Kidney (tissue), 14 donors: ENCODE measurements around the gene TGFBR3. TPM values are rescaled to one million over a fixed set of nuclear protein-coding genes. Genes with fewer than 3 reads are reported as not detected.

ENCODE experiments used
- DNase-seq, 5 donors: peaks; one replicate each; pipeline ENCODE4 v3.0.0-alpha.2; 2013 to 2020
- FAIRE-seq: peaks from 2 replicates; lab custom pipeline; 2012; peaks lifted over from hg19 to GRCh38; lab: Jason Lieb, UNC
- H3K27ac ChIP-seq, 2 donors: one replicate each; pipeline ENCODE4 v1.7.0; 2013; ENCODE audit warnings: low read depth in 2 of 2, low read length in 2 of 2, inconsistent platforms in 1 of 2
- H3K27me3 ChIP-seq: one replicate; pipeline ENCODE4 v1.7.1; 2013; ENCODE audit warnings: low read length, inconsistent platforms; ENCODE audit not compliant: control insufficient read depth, insufficient read depth
- H3K36me3 ChIP-seq, 3 donors: one replicate each; pipeline versions ENCODE4 v1.7.0 to v1.7.1; 2013; ENCODE audit warnings: low read length in 3 of 3, control low read depth in 1 of 3, inconsistent platforms in 1 of 3; ENCODE audit not compliant: insufficient read depth in 3 of 3, control insufficient read depth in 2 of 3
- H3K4me1 ChIP-seq, 3 donors: one replicate each; pipeline versions ENCODE4 v1.7.0 to v1.7.1; 2013; ENCODE audit warnings: low read length in 3 of 3, inconsistent platforms in 1 of 3, low read depth in 1 of 3; ENCODE audit not compliant: control insufficient read depth in 2 of 3, insufficient read depth in 2 of 3
- H3K4me3 ChIP-seq, 3 donors: one replicate each; pipeline versions ENCODE4 v1.7.0 to v1.8.1; 2013; ENCODE audit warnings: low read length in 3 of 3, control low read depth in 1 of 3, inconsistent platforms in 1 of 3
- H3K9ac ChIP-seq, 3 donors: one replicate each; pipeline versions ENCODE4 v1.7.0 to v1.7.1; 2013; ENCODE audit warnings: low read length in 3 of 3, control low read depth in 1 of 3, inconsistent platforms in 1 of 3
- H3K9me3 ChIP-seq, 3 donors: one replicate each; pipeline versions ENCODE4 v1.7.0 to v1.7.1; 2013; ENCODE audit warnings: low read length in 3 of 3, control low read depth in 1 of 3, inconsistent platforms in 1 of 3; ENCODE audit not compliant: control insufficient read depth in 2 of 3, insufficient read depth in 1 of 3
- intact Hi-C: fragments of 100-400 bp; cut with DNase I; formaldehyde crosslinking; loops from one replicate; pipeline ENCODE4 v1.11.1; 2022
- polyA plus RNA-seq: library from polyadenylated mRNA; stranded (reverse); fragments of 350-450 nt; fragmentation: Illumina TruSeq; extraction: RNeasy Lipid Tissue Mini Kit (QIAGEN cat#74804); gene quantifications from one replicate; pipeline ENCODE4 v1.2.3, GENCODE V29; 2014; ENCODE audit warnings: low read depth, low replicate concordance; ENCODE audit not compliant: insufficient read depth
- total RNA-seq: library from RNA; stranded (reverse); fragmentation: NEBNext Ultra II Directional; extraction: Animal tissue kit (Norgen Biotek cat#: 25700); gene quantifications from one replicate; pipeline ENCODE4 v1.2.1, GENCODE V29; 2021
- TF ChIP-seq, protein P1 (sequence below): IDR thresholded peaks from 3 replicates; pipeline ENCODE4 v1.5.1; 2012; ENCODE audit warnings: mild to moderate bottlenecking, moderate library complexity, borderline replicate concordance; ENCODE audit not compliant: insufficient read depth; ENCODE audit errors: extremely low read depth
- donor health status: control.
- donor health status: control.
- donor health status: control.
- donor health status: control.
- donor health status: control.
- donor health status: DM: yes; HTN: yes; CAD: no.
- donor health status: Normal renal cell carcinoma (clear cell type).

The TGFBR3 gene
- total and polyA plus RNA-seq, 2 donors from 2014 or later, result 15.8 to 57.9 TPM

- intact Hi-C loops, result no loop called here
- TF ChIP-seq, protein P1, sequence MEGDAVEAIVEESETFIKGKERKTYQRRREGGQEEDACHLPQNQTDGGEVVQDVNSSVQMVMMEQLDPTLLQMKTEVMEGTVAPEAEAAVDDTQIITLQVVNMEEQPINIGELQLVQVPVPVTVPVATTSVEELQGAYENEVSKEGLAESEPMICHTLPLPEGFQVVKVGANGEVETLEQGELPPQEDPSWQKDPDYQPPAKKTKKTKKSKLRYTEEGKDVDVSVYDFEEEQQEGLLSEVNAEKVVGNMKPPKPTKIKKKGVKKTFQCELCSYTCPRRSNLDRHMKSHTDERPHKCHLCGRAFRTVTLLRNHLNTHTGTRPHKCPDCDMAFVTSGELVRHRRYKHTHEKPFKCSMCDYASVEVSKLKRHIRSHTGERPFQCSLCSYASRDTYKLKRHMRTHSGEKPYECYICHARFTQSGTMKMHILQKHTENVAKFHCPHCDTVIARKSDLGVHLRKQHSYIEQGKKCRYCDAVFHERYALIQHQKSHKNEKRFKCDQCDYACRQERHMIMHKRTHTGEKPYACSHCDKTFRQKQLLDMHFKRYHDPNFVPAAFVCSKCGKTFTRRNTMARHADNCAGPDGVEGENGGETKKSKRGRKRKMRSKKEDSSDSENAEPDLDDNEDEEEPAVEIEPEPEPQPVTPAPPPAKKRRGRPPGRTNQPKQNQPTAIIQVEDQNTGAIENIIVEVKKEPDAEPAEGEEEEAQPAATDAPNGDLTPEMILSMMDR, result no peak
- Histone ChIP-seq H3K27ac (no peak overlapping the region), H3K9ac (no peak overlapping the region), H3K4me3 (no peak overlapping the region), H3K27me3 (no peaks in the 10 kb centered on the region), H3K36me3 (no peaks in the 10 kb centered on the region), H3K4me1 (peaks cover 0 to 32% (median 3%) of the 10 kb centered on the region in 3 donors), H3K9me3 (no peaks in the 10 kb centered on the region)
- no peak for FAIRE-seq
- DNase-seq, result no peak
Observed at GRCh38 chr1:91876040-91876470, 9.9 kb downstream of the TGFBR3 start.

DNA sequence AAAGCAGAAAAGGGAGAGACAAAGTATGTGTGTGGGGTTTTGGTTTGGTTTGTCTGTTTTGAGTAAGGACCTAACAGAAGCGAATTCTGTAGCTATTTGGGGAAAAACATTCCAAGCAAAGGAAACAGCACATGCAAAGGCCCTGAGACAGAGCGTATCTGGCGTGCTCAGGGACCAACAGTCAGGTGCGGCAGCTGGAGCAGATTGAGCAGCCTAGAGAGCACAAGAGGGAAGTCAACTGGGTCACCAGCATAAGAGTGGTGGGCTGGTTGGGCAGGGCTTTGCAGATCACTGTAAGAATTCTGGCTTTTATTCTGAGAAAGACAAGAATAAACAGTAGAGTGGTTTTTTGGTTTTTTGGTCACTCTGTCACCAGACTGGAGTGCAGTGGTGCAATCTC is 11.8 kb downstream of the TGFBR3 start:
- intact Hi-C loops, result no loop called here
- no peaks in the 10 kb centered on the region for H3K9me3 ChIP-seq
- DNase-seq, result no peak
- peaks cover 0 to 28% (median 3%) of the 10 kb centered on the region in 3 donors for H3K4me1 ChIP-seq
- no peak overlapping the region for H3K27ac ChIP-seq
- TF ChIP-seq, protein P1, result no peak
- H3K9ac ChIP-seq, result no peak overlapping the region
- no peak for FAIRE-seq
- H3K36me3 ChIP-seq, result no peaks in the 10 kb centered on the region
- H3K27me3 ChIP-seq, result no peaks in the 10 kb centered on the region
- no peak overlapping the region for H3K4me3 ChIP-seq

DNA sequence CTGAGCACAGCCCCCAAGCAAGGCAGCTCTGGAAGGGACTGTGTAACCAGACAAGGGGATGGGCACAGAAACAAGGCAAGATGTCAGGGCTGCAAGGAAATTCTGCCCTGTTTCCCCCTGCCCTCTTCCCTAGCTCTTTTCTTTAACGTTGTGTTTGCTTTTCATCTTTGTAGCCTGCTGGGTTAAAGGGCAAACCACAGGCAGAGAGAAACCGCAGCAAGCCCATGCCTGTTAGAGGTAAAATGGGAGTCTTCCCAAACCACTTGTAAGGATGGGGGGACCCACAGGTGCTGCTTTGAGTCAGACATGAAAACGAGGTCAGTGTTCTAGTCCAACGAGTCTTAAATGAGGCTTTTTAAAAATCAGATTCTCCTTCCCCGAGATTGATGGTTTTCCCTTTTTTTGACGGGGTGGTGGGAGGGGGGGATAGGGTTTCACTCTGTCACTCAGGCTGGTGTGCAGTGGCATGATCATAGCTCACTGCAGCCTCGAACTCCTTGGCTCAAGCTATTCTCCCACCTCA is 13.3 kb downstream of the TGFBR3 start:
- no peak overlapping the region for H3K27ac ChIP-seq
- H3K9ac ChIP-seq, result no peak overlapping the region
- H3K36me3 ChIP-seq, result no peaks in the 10 kb centered on the region
- H3K27me3 ChIP-seq, result no peaks in the 10 kb centered on the region
- FAIRE-seq, result no peak
- peaks cover 0 to 20% (median 3%) of the 10 kb centered on the region in 3 donors for H3K4me1 ChIP-seq
- intact Hi-C loops, result no loop called here
- no peaks in the 10 kb centered on the region for H3K9me3 ChIP-seq
- peak in 2 of 5 donors; percentile 21 to 36 for DNase-seq
- no peak overlapping the region for H3K4me3 ChIP-seq
- TF ChIP-seq, protein P1, result no peak

- H3K27me3 ChIP-seq, result no peaks in the 10 kb centered on the region
- intact Hi-C loops, result no loop called here
- no peak overlapping the region for H3K9ac ChIP-seq
- FAIRE-seq (no peak), DNase-seq (no peak)
- TF ChIP-seq, protein P1, result no peak
- no peak overlapping the region for H3K4me3 ChIP-seq
- H3K36me3 ChIP-seq, result no peaks in the 10 kb centered on the region
- H3K27ac ChIP-seq, result no peak overlapping the region
- peaks cover 0 to 16% (median 3%) of the 10 kb centered on the region in 3 donors for H3K4me1 ChIP-seq
- H3K9me3 ChIP-seq, result no peaks in the 10 kb centered on the region
Observed at GRCh38 chr1:91872000-91872399, 14.0 kb downstream of the TGFBR3 start.
